ENCODE data around the gene HTN3. TPM values are rescaled to one million over a fixed set of nuclear protein-coding genes. Genes with fewer than 3 reads are reported as not detected.
"Not testable (repeated sequence)": the region's sequence is repeated elsewhere in the genome, so short reads cannot be mapped to it uniquely, and the experiment has no call there.

Gene HTN3
- total RNA-seq, result not detected in 2 replicates

DNA sequence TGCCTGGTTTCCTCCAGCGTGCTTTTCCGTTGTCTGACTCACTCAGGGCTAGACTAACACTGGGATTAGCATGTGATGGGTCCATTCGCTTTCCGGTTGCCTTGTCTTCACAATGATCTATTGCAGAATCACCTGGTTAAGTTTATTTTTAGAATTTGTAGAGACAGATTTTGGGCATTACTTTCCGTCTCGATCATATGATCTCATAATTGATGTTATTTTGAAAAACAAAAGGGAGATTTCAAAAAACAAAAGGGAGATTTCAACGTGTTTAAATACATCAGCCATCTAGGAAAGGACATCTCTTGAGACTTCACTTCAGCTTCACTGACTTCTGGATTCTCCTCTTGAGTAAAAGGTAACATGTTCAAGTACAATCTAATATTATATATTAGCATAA is at the start of gene HTN3:
TSS of gene HTN3 (plus strand) at position 301 of the 400 bp plus-strand sequence. CDS start 2,282 bp downstream, outside the sequence.
- H3K4me1 Mint-ChIP-seq; DNase-seq; H3K9me3 Mint-ChIP-seq; H3K4me3 Mint-ChIP-seq; intact Hi-C loops (cut with micrococcal nuclease); ATAC-seq (ENCODE audit: low read depth); H3K36me3 Mint-ChIP-seq (ENCODE audit: low read depth); H3K27ac Mint-ChIP-seq; CTCF ChIA-PET; H3K27me3 Mint-ChIP-seq; POLR2A ChIA-PET: not testable (repeated sequence)

DNA sequence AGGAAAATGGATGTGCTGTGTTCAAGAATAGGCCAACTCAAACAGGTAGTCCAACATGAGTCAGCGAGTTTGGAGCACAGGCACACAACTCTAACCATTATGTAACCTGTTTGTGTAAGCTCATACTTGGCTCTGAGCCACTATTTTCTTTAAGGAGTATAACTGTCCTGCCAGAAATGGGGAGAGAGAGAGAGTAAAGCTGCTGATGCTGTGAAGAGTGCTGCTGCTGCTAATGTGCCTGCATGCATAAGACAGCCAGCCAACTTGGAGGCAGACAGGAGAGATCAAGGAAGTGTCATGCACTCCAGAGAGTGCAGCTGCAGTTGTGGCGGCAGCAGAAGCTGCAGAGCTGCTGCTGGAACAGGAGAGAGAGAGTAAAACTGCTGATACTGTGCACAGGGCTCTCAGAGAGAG is 44.2 kb upstream of the HTN3 start:
- no peaks in the 10 kb centered on the region for H3K4me1 Mint-ChIP-seq
- DNase-seq, result no peak
- intact Hi-C loops (cut with micrococcal nuclease), result no loop called here
- H3K27me3 Mint-ChIP-seq, result no peaks in the 10 kb centered on the region
- no peak for ATAC-seq (ENCODE audit: low read depth)
- no peak overlapping the region for H3K4me3 Mint-ChIP-seq
- H3K27ac Mint-ChIP-seq, result no peak overlapping the region
- CTCF ChIA-PET, result no interaction called here
- no peaks in the 10 kb centered on the region for H3K9me3 Mint-ChIP-seq
- POLR2A ChIA-PET, result no interaction called here
- H3K36me3 Mint-ChIP-seq (ENCODE audit: low read depth), result no peaks in the 10 kb centered on the region
- TF ChIP-seq, protein P1, sequence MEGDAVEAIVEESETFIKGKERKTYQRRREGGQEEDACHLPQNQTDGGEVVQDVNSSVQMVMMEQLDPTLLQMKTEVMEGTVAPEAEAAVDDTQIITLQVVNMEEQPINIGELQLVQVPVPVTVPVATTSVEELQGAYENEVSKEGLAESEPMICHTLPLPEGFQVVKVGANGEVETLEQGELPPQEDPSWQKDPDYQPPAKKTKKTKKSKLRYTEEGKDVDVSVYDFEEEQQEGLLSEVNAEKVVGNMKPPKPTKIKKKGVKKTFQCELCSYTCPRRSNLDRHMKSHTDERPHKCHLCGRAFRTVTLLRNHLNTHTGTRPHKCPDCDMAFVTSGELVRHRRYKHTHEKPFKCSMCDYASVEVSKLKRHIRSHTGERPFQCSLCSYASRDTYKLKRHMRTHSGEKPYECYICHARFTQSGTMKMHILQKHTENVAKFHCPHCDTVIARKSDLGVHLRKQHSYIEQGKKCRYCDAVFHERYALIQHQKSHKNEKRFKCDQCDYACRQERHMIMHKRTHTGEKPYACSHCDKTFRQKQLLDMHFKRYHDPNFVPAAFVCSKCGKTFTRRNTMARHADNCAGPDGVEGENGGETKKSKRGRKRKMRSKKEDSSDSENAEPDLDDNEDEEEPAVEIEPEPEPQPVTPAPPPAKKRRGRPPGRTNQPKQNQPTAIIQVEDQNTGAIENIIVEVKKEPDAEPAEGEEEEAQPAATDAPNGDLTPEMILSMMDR (IDR thresholded peaks at IDR 0.05), result no peak

DNA sequence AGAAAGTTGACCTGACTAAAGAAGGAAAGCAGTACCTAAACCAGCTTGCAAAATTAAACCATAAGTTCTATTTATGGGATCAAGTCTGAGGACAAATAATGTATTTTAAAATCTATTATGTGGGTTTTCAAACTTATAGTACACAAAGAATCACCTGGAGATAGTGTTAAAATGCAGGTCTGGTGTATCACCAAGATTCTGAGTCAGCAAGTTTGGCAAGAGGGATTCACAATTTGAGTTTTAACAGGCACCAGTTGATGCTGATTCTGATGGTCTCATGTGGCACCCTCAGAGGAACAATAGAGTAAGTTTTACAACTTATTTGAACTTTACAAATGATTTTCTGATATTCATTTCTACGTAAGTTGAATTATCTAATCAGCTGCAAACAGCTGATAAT is 41.6 kb upstream of the HTN3 start:
- no peaks in the 10 kb centered on the region for H3K27me3 Mint-ChIP-seq
- ChIA-PET POLR2A (no interaction called here), CTCF (no interaction called here)
- ATAC-seq (ENCODE audit: low read depth) (no peak), DNase-seq (no peak)
- no peaks in the 10 kb centered on the region for H3K36me3 Mint-ChIP-seq (ENCODE audit: low read depth)
- H3K4me3 Mint-ChIP-seq, result no peak overlapping the region
- no peak overlapping the region for H3K27ac Mint-ChIP-seq
- intact Hi-C loops (cut with micrococcal nuclease), result no loop called here
- H3K9me3 Mint-ChIP-seq, result no peaks in the 10 kb centered on the region
- TF ChIP-seq, protein P1 (IDR thresholded peaks at IDR 0.05), result no peak
- H3K4me1 Mint-ChIP-seq, result no peaks in the 10 kb centered on the region

DNA sequence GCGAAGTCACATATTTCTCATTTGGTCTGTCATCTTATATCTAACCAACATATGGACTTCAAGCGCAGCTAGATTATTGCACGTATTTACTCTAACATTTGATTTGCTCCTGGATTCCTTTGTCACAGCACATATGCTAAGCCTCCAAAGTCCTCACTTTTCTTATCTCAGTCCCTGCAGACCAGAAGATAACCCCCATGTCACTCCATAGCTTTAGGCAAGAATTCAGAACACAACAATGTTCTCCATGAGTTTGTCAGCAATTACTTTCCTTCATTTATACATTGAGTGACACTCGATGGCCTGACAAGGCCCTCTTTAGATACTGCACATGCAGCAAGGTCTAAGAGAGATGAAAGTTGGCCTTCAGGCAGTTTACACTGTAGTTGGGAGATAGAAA is 37.2 kb upstream of the HTN3 start:
- ChIA-PET POLR2A (no interaction called here), CTCF (no interaction called here)
- H3K27ac Mint-ChIP-seq, result no peak overlapping the region
- ATAC-seq (ENCODE audit: low read depth) (no peak), DNase-seq (no peak)
- H3K4me1 Mint-ChIP-seq, result no peaks in the 10 kb centered on the region
- no peaks in the 10 kb centered on the region for H3K27me3 Mint-ChIP-seq
- TF ChIP-seq, protein P1 (IDR thresholded peaks at IDR 0.05), result no peak
- no peaks in the 10 kb centered on the region for H3K36me3 Mint-ChIP-seq (ENCODE audit: low read depth)
- H3K4me3 Mint-ChIP-seq, result no peak overlapping the region
- intact Hi-C loops (cut with micrococcal nuclease), result no loop called here
- H3K9me3 Mint-ChIP-seq, result no peaks in the 10 kb centered on the region

DNA sequence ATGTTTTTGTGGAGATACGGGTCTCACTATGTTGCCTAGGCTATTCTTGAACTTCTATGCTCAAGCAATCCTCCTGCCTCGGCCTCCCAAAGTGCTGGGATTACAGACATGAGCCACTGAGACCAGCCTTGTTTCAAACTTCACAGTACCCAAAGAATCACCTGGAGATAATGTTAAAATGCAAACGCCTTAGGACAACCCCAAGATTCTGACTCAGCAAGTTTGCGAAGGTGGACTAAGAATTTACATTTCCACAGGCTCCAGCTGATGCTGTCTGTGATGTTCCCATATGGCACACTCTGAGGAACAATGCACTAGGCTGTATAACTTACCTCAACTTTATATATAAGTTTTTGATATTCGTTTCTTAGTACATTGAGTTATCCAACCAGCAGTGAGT is 33.5 kb upstream of the HTN3 start:
- DNase-seq (no peak), ATAC-seq (ENCODE audit: low read depth) (no peak)
- intact Hi-C loops (cut with micrococcal nuclease), result no loop called here
- H3K27me3 Mint-ChIP-seq, result no peaks in the 10 kb centered on the region
- H3K4me3 Mint-ChIP-seq, result no peak overlapping the region
- H3K36me3 Mint-ChIP-seq (ENCODE audit: low read depth), result no peaks in the 10 kb centered on the region
- H3K9me3 Mint-ChIP-seq, result no peaks in the 10 kb centered on the region
- POLR2A ChIA-PET, result no interaction called here
- no peak overlapping the region for H3K27ac Mint-ChIP-seq
- TF ChIP-seq, protein P1 (IDR thresholded peaks at IDR 0.05), result no peak
- H3K4me1 Mint-ChIP-seq, result no peaks in the 10 kb centered on the region
- CTCF ChIA-PET, result no interaction called here

DNA sequence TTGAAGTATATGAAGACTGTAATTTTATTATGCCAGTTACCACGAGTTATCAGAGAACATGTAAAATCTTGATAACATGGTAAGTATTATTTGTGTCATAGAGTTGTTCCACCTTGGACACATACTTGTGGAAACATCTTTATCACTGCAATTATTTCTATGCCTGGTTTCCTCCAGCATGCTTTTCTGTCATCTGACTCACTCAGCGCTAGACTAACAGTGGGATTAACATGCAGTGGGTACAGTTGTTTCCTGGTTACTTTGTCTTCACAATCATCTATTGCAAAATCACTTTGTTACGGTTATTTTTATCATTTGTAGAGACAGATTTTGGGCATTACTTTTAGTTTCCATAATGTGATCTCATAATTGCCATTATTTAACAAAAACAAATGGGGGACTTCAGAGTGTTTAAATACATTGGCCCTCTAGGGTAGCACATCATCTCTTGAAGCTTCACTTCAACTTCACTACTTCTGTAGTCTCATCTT is 32.7 kb upstream of the HTN3 start, which contains the start of gene STATH:
TSS of gene STATH (plus strand) at position 441 of the 491 bp plus-strand sequence. CDS start 2,472 bp downstream, outside the sequence.
- POLR2A ChIA-PET, result no interaction called here
- Mint-ChIP-seq H3K4me3 (no peak within 1 kb of the TSS), H3K27me3 (no peaks in the 10 kb centered on the region), H3K4me1 (no peaks in the 10 kb centered on the region), H3K27ac (no peak within 1 kb of the TSS), H3K9me3 (no peaks in the 10 kb centered on the region), H3K36me3 (ENCODE audit: low read depth) (no peaks in the 10 kb centered on the region)
- CTCF ChIA-PET, result no interaction called here
- DNase-seq, result no peak
- no peak for ATAC-seq (ENCODE audit: low read depth)
- TF ChIP-seq, protein P1 (IDR thresholded peaks at IDR 0.05), result no peak
- intact Hi-C loops (cut with micrococcal nuclease), result no loop called here
